Endothelial cell (in vitro differentiated cells): ENCODE results near the gene HILPDA. TPM values are rescaled to one million over a fixed set of nuclear protein-coding genes. Genes with fewer than 3 reads are reported as not detected.
A peak's percentile ranks its signal among the peaks of the same experiment; 100 is the strongest.

Experiments
- DNase-seq: peaks from one replicate; pipeline ENCODE4 v3.0.0; 2021; ENCODE audit warnings: low spot score
- H3K27ac Mint-ChIP-seq: one replicate; pipeline ENCODE4 v1.8.0; 2021; ENCODE audit warnings: mixed read lengths, inconsistent platforms; ENCODE audit not compliant: unreplicated experiment
- H3K27me3 Mint-ChIP-seq: one replicate; pipeline ENCODE4 v1.8.0; 2021; ENCODE audit warnings: mild to moderate bottlenecking, moderate library complexity, mixed read lengths, inconsistent platforms; ENCODE audit not compliant: unreplicated experiment
- H3K36me3 Mint-ChIP-seq: one replicate; pipeline ENCODE4 v1.8.0; 2021; ENCODE audit warnings: mild to moderate bottlenecking, low read depth, mixed read lengths, inconsistent platforms; ENCODE audit not compliant: unreplicated experiment
- H3K4me1 Mint-ChIP-seq: one replicate; pipeline ENCODE4 v1.8.0; 2021; ENCODE audit warnings: mild to moderate bottlenecking, mixed read lengths, inconsistent platforms; ENCODE audit not compliant: unreplicated experiment
- H3K4me3 Mint-ChIP-seq: one replicate; pipeline ENCODE4 v1.8.0; 2021; ENCODE audit warnings: mild to moderate bottlenecking, mixed read lengths, inconsistent platforms; ENCODE audit not compliant: unreplicated experiment
- H3K9me3 Mint-ChIP-seq: one replicate; pipeline ENCODE4 v1.8.0; 2021; ENCODE audit warnings: mixed read lengths, inconsistent platforms; ENCODE audit not compliant: unreplicated experiment
- total RNA-seq: library from RNA; stranded (reverse); fragmentation: NEBNext Ultra II Directional; extraction: Animal tissue kit (Norgen Biotek cat#: 25700); gene quantifications from one replicate; pipeline ENCODE4 v1.2.1, GENCODE V29; 2021; ENCODE audit not compliant: unreplicated experiment
- TF ChIP-seq, protein P1 (sequence below): fragments of 200-600 bp; sonication (generic); IDR thresholded peaks from one replicate; pipeline ENCODE4 v1.5.0; 2021; ENCODE audit warnings: antibody characterized with exemption; ENCODE audit not compliant: unreplicated experiment

HILPDA gene
- total RNA-seq, 1 donor from 2014 or later, result 13.1 TPM

DNA sequence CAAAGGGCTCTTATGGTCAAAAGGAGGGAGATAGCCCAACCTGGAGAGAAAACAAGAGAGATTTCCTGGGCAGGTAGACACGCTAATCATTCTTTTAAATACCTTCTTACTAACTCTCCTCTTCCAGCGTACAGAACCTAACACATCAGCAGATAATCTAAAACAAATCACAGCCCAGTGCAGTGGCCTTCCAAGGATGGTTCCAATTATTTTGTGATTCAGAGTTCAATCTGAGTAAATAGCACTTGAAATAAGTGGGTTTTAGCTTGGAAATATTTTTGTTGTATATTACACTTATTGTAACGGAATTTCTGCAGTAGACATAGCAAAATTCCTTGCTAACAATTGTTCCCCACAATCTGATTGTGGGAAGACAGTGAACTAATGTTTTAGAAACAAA lies 38.6 kb upstream of the HILPDA start:
- TF ChIP-seq, protein P1, sequence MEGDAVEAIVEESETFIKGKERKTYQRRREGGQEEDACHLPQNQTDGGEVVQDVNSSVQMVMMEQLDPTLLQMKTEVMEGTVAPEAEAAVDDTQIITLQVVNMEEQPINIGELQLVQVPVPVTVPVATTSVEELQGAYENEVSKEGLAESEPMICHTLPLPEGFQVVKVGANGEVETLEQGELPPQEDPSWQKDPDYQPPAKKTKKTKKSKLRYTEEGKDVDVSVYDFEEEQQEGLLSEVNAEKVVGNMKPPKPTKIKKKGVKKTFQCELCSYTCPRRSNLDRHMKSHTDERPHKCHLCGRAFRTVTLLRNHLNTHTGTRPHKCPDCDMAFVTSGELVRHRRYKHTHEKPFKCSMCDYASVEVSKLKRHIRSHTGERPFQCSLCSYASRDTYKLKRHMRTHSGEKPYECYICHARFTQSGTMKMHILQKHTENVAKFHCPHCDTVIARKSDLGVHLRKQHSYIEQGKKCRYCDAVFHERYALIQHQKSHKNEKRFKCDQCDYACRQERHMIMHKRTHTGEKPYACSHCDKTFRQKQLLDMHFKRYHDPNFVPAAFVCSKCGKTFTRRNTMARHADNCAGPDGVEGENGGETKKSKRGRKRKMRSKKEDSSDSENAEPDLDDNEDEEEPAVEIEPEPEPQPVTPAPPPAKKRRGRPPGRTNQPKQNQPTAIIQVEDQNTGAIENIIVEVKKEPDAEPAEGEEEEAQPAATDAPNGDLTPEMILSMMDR, result no peak
- no peak overlapping the region for H3K27ac Mint-ChIP-seq
- no peaks in the 10 kb centered on the region for H3K9me3 Mint-ChIP-seq
- no peak for DNase-seq
- peaks cover 3% of the 10 kb centered on the region for H3K27me3 Mint-ChIP-seq
- no peak overlapping the region for H3K4me3 Mint-ChIP-seq
- no peaks in the 10 kb centered on the region for H3K36me3 Mint-ChIP-seq
- H3K4me1 Mint-ChIP-seq, result peaks cover 11% of the 10 kb centered on the region

DNA sequence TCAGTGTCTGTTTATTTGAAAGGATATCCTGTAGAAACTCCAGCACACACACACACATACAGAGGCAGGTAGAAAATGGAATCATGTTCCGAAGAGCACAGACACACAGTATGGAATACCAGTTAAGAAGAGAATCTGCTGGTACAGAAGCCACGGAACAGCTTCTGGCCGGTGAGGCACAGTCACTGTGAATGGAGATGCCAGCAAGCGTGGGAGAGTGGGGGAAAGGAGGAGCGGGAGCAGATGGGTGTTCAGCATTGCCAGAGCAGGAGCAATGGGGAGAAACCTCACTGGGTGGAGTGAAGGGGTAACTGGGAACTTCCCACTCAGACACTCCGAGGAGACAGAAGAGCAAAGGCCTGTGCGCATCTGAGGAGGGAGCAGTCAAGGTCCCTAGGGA lies 36.4 kb upstream of the HILPDA start:
- Mint-ChIP-seq H3K4me3 (peak overlapping the region; percentile 3), H3K27me3 (peaks cover 3% of the 10 kb centered on the region), H3K27ac (no peak overlapping the region), H3K9me3 (no peaks in the 10 kb centered on the region), H3K4me1 (peaks cover 11% of the 10 kb centered on the region), H3K36me3 (no peaks in the 10 kb centered on the region)
- no peak for DNase-seq
- TF ChIP-seq, protein P1, result no peak

- peaks cover 11% of the 10 kb centered on the region for H3K4me1 Mint-ChIP-seq
- H3K4me3 Mint-ChIP-seq, result no peak overlapping the region
- DNase-seq, result no peak
- H3K36me3 Mint-ChIP-seq, result no peaks in the 10 kb centered on the region
- peaks cover 3% of the 10 kb centered on the region for H3K27me3 Mint-ChIP-seq
- TF ChIP-seq, protein P1, result no peak
- no peaks in the 10 kb centered on the region for H3K9me3 Mint-ChIP-seq
- H3K27ac Mint-ChIP-seq, result no peak overlapping the region
Observed at GRCh38 chr7:128420773-128421172, 34.9 kb upstream of the HILPDA start.

DNA sequence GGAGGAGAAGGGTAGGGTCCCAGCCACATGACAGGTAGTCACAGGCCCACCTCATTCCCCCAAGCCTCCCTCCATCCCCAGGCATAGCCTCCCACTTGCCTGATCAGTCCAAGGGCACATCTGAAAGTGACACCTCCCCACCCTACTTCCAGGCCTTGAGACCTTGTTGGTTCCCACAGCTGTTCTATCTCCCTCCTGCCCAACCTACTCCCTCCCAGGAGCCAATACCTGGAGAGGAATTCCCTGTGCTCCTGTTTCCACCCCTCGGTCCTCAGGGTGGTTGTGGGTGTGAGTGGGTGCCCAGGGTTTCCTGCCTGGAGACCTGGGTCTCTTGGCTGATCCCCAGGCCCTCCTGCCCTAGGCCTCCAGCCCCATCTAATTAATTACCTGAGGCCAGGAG lies 34.3 kb upstream of the HILPDA start:
- H3K4me1 Mint-ChIP-seq, result peaks cover 11% of the 10 kb centered on the region

GRCh38 chr7:128422037-128422436 lies 33.6 kb upstream of the HILPDA start:
- TF ChIP-seq, protein P1, result no peak
- H3K4me3 Mint-ChIP-seq, result no peak overlapping the region
- H3K36me3 Mint-ChIP-seq, result no peaks in the 10 kb centered on the region
- peaks cover 3% of the 10 kb centered on the region for H3K27me3 Mint-ChIP-seq
- peaks cover 11% of the 10 kb centered on the region for H3K4me1 Mint-ChIP-seq
- no peak for DNase-seq
- no peaks in the 10 kb centered on the region for H3K9me3 Mint-ChIP-seq
- H3K27ac Mint-ChIP-seq, result no peak overlapping the region

More for the DNA sequence above, 34.3 kb upstream of the HILPDA start:
- Mint-ChIP-seq H3K27ac (no peak overlapping the region), H3K27me3 (peaks cover 3% of the 10 kb centered on the region), H3K36me3 (no peaks in the 10 kb centered on the region), H3K9me3 (no peaks in the 10 kb centered on the region), H3K4me3 (no peak overlapping the region)
- DNase-seq, result no peak
- TF ChIP-seq, protein P1, result no peak
